Testis (tissue), 3 donors: ENCODE results near the gene PSMB1. TPM values are rescaled to one million over a fixed set of nuclear protein-coding genes. Genes with fewer than 3 reads are reported as not detected.
"Not testable (repeated sequence)": the region's sequence is repeated elsewhere in the genome, so short reads cannot be mapped to it uniquely, and the experiment has no call there.

Experiments
- DNase-seq: peaks from one replicate; pipeline ENCODE4 v3.0.0-alpha.2; 2019
- H3K27ac ChIP-seq, 2 donors: fragments of 200-600 bp; sonication (generic); one replicate each; pipeline ENCODE4 v1.5.1; 2019
- H3K27me3 ChIP-seq: fragments of 200-600 bp; sonication (generic); one replicate; pipeline ENCODE4 v1.5.1; 2019
- H3K36me3 ChIP-seq: fragments of 200-600 bp; sonication (generic); one replicate; pipeline ENCODE4 v1.5.1; 2017; ENCODE audit warnings: low read depth; ENCODE audit errors: missing control alignments
- H3K4me1 ChIP-seq: fragments of 200-600 bp; sonication (generic); one replicate; pipeline ENCODE4 v1.5.1; 2019
- H3K4me3 ChIP-seq, 2 donors: fragments of 200-600 bp; sonication (generic); one replicate each; pipeline ENCODE4 v1.5.1; 2017 to 2019
- H3K9me3 ChIP-seq: fragments of 200-600 bp; sonication (generic); one replicate; pipeline ENCODE4 v1.5.1; 2017
- POLR2A ChIP-seq: fragments of 450-650 bp; IDR thresholded peaks from one replicate; pipeline ENCODE4 v1.6.1; 2017; ENCODE audit warnings: antibody characterized with exemption, mild to moderate bottlenecking, moderate library complexity
- WGBS, 2 donors: methylation state at CpG; one replicate each; pipeline ENCODE4 v1.1.5; 2018; 5-methylcytosine and 5-hydroxymethylcytosine counted together
- intact Hi-C: fragments of 100-400 bp; cut with DNase I; formaldehyde crosslinking; loops from one replicate; pipeline ENCODE4 v1.15.1; 2023; ENCODE audit warnings: low total_unique reads
- polyA plus RNA-seq: library from polyadenylated mRNA; stranded (reverse); fragments of 350-450 nt; fragmentation: Illumina TruSeq; extraction: RNeasy Lipid Tissue Mini Kit (QIAGEN cat#74804); gene quantifications from one replicate; pipeline ENCODE4 v1.2.3, GENCODE V29; 2014; ENCODE audit warnings: low read depth, low replicate concordance; ENCODE audit not compliant: insufficient read depth
- total RNA-seq, 2 donors: library from RNA; depleted of rRNA; stranded (reverse); fragments of >200 nt; gene quantifications; one replicate each; pipeline ENCODE4 v1.2.3, GENCODE V29; 2016
- TF ChIP-seq, protein P1 (sequence below), 3 experiments: fragments of 450-650 bp in 2 of 3; fragments of 200-600 bp in 1 of 3; sonication (generic) in 1 of 3; IDR thresholded peaks; one replicate each; pipeline ENCODE4 v1.5.1; 2016 to 2019; ENCODE audit warnings: antibody characterized with exemption in 3 of 3, mild to moderate bottlenecking in 2 of 3, moderate library complexity in 1 of 3

Gene PSMB1
- total and polyA plus RNA-seq, 3 donors from 2014 or later, result 170 to 208 (median 181) TPM

DNA sequence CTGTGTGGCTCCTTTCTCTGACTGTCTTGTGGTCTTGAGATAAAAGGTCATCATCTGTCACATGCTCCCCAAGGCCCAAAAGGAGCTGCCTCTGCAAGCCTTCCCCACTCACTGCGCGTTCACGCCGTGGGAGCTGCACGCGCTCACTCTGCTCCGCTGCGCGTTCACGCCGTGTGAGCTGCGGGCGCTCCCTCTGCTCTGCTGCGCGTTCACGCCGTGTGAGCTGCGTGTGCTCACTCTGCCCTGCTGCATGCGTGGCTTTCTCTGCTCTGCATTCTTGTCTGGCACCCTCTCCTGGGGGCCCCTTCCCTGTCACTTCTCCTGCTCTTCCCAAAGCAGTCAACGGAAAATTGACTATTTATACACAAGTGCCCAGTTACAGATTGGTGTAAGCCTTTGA lies 42.5 kb downstream of the PSMB1 start:
- no peaks in the 10 kb centered on the region for H3K27me3 ChIP-seq
- H3K9me3 ChIP-seq, result no peaks in the 10 kb centered on the region
- no peaks in the 10 kb centered on the region for H3K36me3 ChIP-seq
- 92 to 94% methylated on average over 20 of the region's 20 CpGs for whole genome bisulfite sequencing, 2 donors
- no peak for TF ChIP-seq POLR2A
- TF ChIP-seq, protein P1, sequence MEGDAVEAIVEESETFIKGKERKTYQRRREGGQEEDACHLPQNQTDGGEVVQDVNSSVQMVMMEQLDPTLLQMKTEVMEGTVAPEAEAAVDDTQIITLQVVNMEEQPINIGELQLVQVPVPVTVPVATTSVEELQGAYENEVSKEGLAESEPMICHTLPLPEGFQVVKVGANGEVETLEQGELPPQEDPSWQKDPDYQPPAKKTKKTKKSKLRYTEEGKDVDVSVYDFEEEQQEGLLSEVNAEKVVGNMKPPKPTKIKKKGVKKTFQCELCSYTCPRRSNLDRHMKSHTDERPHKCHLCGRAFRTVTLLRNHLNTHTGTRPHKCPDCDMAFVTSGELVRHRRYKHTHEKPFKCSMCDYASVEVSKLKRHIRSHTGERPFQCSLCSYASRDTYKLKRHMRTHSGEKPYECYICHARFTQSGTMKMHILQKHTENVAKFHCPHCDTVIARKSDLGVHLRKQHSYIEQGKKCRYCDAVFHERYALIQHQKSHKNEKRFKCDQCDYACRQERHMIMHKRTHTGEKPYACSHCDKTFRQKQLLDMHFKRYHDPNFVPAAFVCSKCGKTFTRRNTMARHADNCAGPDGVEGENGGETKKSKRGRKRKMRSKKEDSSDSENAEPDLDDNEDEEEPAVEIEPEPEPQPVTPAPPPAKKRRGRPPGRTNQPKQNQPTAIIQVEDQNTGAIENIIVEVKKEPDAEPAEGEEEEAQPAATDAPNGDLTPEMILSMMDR (IDR thresholded peaks at IDR 0.05), result no peak
- H3K27ac ChIP-seq, result no peak overlapping the region
- no peak for DNase-seq
- intact Hi-C loops, result no loop called here
- H3K4me3 ChIP-seq, result no peak overlapping the region
- H3K4me1 ChIP-seq, result no peaks in the 10 kb centered on the region

DNA sequence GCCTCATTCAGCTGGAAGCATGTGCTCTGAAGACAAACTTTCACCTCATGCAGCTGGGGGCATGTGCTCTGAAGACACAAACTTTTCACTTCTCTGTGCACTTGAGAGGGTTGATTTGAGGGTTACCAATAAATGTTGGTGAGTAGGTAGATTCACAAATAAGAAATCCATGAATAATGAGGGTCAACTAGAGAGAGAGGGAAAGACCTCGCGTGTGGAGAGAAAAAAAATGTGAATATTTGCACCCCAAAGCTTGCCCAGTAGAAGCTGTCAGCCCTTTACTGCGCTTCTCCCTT lies 43.4 kb downstream of the PSMB1 start:
- H3K4me3 ChIP-seq, result no peak overlapping the region
- intact Hi-C loops, result no loop called here
- H3K9me3 ChIP-seq, result no peaks in the 10 kb centered on the region
- DNase-seq, result no peak
- H3K27me3 ChIP-seq, result no peaks in the 10 kb centered on the region
- no peak for TF ChIP-seq POLR2A
- TF ChIP-seq, protein P1 (IDR thresholded peaks at IDR 0.05), result no peak
- H3K36me3 ChIP-seq, result no peaks in the 10 kb centered on the region
- H3K4me1 ChIP-seq, result no peaks in the 10 kb centered on the region
- no peak overlapping the region for H3K27ac ChIP-seq
- WGBS, 2 donors, result 90 to 91% methylated on average over 3 of the region's 3 CpGs

DNA sequence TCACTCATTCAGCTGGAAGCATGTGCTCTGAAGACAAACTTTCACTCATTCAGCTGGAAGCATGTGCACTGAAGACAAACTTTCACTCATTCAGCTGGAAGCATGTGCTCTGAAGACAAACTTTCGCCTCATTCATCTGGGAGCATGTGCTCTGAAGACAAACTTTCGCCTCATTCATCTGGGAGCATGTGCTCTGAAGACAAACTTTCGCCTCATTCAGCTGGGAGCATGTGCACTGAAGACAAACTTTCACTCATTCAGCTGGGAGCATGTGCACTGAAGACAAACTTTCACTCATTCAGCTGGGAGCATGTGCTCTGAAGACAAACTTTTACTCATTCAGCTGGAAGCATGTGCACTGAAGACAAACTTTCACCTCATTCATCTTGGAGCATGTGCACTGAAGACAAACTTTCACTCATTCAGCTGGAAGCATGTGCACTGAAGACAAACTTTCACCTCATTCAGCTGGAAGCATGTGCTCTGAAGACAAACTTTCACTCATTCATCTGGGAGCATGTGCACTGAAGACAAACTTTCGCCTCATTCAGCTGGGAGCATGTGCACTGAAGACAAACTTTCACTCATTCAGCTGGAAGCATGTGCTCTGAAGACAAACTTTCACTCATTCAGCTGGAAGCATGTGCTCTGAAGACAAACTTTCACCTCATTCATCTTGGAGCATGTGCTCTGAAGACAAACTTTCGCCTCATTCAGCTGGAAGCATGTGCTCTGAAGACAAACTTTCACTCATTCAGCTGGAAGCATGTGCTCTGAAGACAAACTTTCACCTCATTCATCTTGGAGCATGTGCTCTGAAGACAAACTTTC lies 44.0 kb downstream of the PSMB1 start:
- H3K9me3 ChIP-seq, H3K4me1 ChIP-seq, intact Hi-C loops, H3K36me3 ChIP-seq, DNase-seq, H3K4me3 ChIP-seq, H3K27ac ChIP-seq, H3K27me3 ChIP-seq: not testable (repeated sequence)
- 94 to 97% methylated on average over 5 of the region's 5 CpGs for WGBS, 2 donors

DNA sequence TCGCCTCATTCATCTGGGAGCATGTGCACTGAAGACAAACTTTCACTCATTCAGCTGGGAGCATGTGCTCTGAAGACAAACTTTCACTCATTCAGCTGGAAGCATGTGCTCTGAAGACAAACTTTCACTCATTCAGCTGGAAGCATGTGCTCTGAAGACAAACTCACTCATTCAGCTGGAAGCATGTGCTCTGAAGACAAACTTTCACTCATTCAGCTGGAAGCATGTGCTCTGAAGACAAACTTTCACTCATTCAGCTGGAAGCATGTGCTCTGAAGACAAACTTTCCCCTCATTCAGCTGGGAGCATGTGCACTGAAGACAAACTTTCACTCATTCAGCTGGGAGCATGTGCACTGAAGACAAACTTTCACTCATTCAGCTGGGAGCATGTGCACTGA lies 44.8 kb downstream of the PSMB1 start:
- intact Hi-C loops, H3K27ac ChIP-seq, H3K9me3 ChIP-seq, H3K27me3 ChIP-seq, H3K4me3 ChIP-seq, H3K4me1 ChIP-seq, H3K36me3 ChIP-seq, DNase-seq: not testable (repeated sequence)
- 50% methylated on average over 1 of the region's 1 CpG; no CpG with 5 or more reads in 1 of the 2 donors for WGBS, 2 donors

DNA sequence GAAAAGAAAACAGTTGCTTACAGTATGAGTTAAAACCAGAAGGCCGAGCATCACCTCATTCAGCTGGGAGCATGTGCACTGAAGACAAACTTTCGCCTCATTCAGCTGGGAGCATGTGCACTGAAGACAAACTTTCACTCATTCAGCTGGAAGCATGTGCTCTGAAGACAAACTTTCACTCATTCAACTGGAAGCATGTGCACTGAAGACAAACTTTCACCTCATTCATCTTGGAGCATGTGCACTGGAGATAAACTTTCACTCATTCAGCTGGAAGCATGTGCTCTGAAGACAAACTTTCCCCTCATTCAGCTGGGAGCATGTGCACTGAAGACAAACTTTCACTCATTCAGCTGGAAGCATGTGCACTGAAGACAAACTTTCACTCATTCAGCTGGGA lies 45.4 kb downstream of the PSMB1 start:
- H3K4me3 ChIP-seq, result peak overlapping the region in 1 of 2 donors; percentile 17
- DNase-seq, intact Hi-C loops, H3K27me3 ChIP-seq, H3K4me1 ChIP-seq, H3K27ac ChIP-seq, H3K36me3 ChIP-seq, H3K9me3 ChIP-seq: not testable (repeated sequence)
- 60 to 78% methylated on average over 2 of the region's 2 CpGs for WGBS, 2 donors

DNA sequence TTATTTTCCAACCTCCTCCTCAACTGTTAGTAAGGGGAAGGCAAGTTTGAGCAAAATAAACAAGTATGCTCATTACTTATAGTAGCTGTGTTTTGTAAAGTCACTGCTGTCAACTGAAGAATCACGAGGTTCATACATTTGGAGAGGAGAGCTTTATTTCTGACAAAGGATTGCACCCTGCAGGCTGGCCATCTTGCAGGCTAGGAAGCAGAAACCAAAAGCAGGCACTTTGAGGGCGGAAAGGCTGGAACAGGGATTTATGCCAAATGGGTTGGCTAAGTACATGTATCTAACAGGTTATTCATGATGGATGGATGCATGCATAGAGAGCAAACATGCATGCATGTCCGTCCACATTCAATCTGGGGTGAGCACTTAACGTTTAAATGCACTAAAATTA lies 46.7 kb downstream of the PSMB1 start:
- Histone ChIP-seq H3K4me1 (no peaks in the 10 kb centered on the region), H3K9me3 (no peaks in the 10 kb centered on the region), H3K4me3 (no peak overlapping the region), H3K27ac (no peak overlapping the region), H3K36me3 (no peaks in the 10 kb centered on the region), H3K27me3 (no peaks in the 10 kb centered on the region)
- DNase-seq, result no peak
- WGBS, 2 donors, result 60 to 73% methylated on average over 4 of the region's 4 CpGs
- TF ChIP-seq, protein P1 (IDR thresholded peaks at IDR 0.05), result no peak
- no peak for TF ChIP-seq POLR2A
- intact Hi-C loops, result no loop called here
